ENCODE measurements around the gene MISP. TPM values are rescaled to one million over a fixed set of nuclear protein-coding genes. Genes with fewer than 3 reads are reported as not detected.
"Not testable (repeated sequence)": the region's sequence is repeated elsewhere in the genome, so short reads cannot be mapped to it uniquely, and the experiment has no call there.

Gene MISP
- total RNA-seq, 6 experiments from 2014 or later = 0.05 to 0.07 TPM; not detected in 4

DNA sequence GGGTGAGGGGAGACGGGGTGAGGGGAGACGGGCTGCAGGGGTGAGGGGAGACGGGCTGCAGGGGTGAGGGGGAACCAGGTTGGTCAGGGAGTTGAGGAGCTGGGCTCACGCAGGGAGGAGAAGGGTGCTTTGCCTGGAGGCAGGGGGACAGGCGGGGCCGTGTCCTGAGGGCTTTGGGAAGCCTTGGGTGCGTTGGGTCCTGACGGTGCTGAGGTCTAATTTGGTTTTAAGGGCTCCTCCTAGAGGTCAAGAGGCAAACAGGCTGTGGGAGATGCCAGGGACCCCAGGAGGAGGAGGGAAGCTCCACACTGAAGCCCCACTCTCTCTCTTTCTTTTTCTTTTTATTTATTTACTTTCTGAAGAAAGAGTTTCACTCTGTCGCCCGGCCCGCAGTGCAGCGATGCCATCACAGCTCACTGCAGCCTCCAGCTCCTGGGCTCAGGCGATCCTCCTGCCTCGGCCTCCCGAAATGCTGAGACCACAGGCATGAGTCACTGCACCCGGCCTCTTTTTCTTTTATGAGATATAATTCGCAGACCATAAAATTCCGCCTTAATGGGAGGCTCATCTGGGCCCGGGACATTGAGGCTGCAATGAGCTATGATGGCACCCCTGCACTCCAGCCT lies 9.3 kb upstream of the MISP start:
- H3K27ac Mint-ChIP-seq = no peak overlapping the region
- H3K4me1 Mint-ChIP-seq (ENCODE audit: low read depth) = no peaks in the 10 kb centered on the region
- DNase-seq = no peak
- TF ChIP-seq CTCF (IDR thresholded peaks at IDR 0.05) = no peak; the same call in 1 of the 2 replicates
- no peaks in the 10 kb centered on the region; the same call in none of the 2 replicates for H3K27me3 Mint-ChIP-seq (ENCODE audit: insufficient read depth)
- no peak overlapping the region for H3K4me3 Mint-ChIP-seq
- H3K9me3 Mint-ChIP-seq = peaks cover 24% of the 10 kb centered on the region
- H3K36me3 Mint-ChIP-seq (ENCODE audit: low read depth) = no peaks in the 10 kb centered on the region; the same call in 1 of the 2 replicates

- Mint-ChIP-seq H3K9me3 (peaks cover 24% of the 10 kb centered on the region), H3K27ac (no peak overlapping the region), H3K36me3 (ENCODE audit: low read depth) (no peaks in the 10 kb centered on the region; the same call in 1 of the 2 replicates), H3K27me3 (ENCODE audit: insufficient read depth) (no peaks in the 10 kb centered on the region; the same call in none of the 2 replicates), H3K4me3 (no peak overlapping the region), H3K4me1 (ENCODE audit: low read depth) (no peaks in the 10 kb centered on the region)
- no peak for DNase-seq
- TF ChIP-seq CTCF (IDR thresholded peaks at IDR 0.05) = no peak
Observed at GRCh38 chr19:742540-743075, 8.3 kb upstream of the MISP start.

GRCh38 chr19:743168-743687 lies 7.7 kb upstream of the MISP start:
- Mint-ChIP-seq H3K27ac (no peak overlapping the region), H3K9me3 (peaks cover 24% of the 10 kb centered on the region), H3K4me3 (no peak overlapping the region), H3K27me3 (ENCODE audit: insufficient read depth) (no peaks in the 10 kb centered on the region; the same call in 1 of the 2 replicates), H3K36me3 (ENCODE audit: low read depth) (no peaks in the 10 kb centered on the region; the same call in 1 of the 2 replicates), H3K4me1 (ENCODE audit: low read depth) (no peaks in the 10 kb centered on the region)
- TF ChIP-seq CTCF (IDR thresholded peaks at IDR 0.05) = no peak
- DNase-seq = no peak

DNA sequence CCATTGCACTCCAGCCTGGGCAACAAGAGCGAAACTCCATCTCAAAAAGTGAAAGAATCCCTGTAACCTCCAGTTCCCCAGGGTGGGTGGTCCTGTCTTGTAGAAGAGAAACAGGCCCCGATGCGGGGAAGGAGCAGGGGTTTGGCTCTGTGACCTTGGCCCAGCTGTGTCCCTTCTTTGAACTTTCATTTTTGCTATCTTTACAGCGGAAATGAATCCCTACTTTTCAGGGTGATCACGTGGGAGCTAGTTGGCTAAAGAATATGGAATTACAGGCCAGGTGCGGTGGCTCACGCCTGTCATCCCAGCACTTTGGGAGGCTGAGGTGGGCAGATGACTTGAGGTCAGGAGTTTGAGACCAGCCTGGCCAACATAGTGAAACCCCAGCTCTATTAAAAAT lies 5.8 kb upstream of the MISP start:
- not testable (repeated sequence) for H3K4me3 Mint-ChIP-seq; DNase-seq; H3K36me3 Mint-ChIP-seq (ENCODE audit: low read depth); H3K27ac Mint-ChIP-seq; H3K27me3 Mint-ChIP-seq (ENCODE audit: insufficient read depth); H3K4me1 Mint-ChIP-seq (ENCODE audit: low read depth)
- peaks cover 24% of the 10 kb centered on the region for H3K9me3 Mint-ChIP-seq

DNA sequence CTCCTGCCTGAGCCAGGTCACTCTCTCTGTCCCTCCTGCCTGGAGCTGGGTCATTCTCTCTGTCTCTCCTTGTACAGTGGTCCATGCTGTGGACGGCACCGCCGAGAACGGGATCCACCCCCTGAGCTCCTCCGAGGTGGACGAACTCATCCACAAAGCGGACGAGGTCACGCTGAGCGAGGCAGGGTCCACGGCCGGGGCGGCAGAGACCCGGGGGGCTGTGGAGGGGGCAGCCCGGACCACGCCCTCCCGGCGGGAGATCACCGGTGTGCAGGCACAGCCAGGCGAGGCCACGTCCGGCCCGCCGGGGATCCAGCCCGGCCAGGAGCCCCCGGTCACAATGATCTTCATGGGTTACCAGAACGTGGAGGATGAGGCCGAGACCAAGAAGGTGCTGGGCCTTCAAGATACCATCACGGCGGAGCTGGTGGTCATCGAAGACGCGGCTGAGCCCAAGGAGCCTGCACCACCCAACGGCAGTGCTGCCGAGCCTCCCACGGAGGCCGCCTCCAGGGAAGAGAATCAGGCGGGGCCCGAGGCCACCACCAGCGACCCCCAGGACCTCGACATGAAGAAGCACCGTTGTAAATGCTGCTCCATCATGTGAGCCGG lies 4.6 kb upstream of the MISP start:
- peaks cover under 1% of the 10 kb centered on the region for H3K4me1 Mint-ChIP-seq (ENCODE audit: low read depth)
- no peaks in the 10 kb centered on the region; the same call in 1 of the 2 replicates for H3K36me3 Mint-ChIP-seq (ENCODE audit: low read depth)
- H3K9me3 Mint-ChIP-seq = peaks cover 24% of the 10 kb centered on the region
- H3K27ac Mint-ChIP-seq = no peak overlapping the region
- no peak for DNase-seq
- no peaks in the 10 kb centered on the region for H3K27me3 Mint-ChIP-seq (ENCODE audit: insufficient read depth)
- H3K4me3 Mint-ChIP-seq = no peak overlapping the region
- TF ChIP-seq CTCF (IDR thresholded peaks at IDR 0.05) = no peak

DNA sequence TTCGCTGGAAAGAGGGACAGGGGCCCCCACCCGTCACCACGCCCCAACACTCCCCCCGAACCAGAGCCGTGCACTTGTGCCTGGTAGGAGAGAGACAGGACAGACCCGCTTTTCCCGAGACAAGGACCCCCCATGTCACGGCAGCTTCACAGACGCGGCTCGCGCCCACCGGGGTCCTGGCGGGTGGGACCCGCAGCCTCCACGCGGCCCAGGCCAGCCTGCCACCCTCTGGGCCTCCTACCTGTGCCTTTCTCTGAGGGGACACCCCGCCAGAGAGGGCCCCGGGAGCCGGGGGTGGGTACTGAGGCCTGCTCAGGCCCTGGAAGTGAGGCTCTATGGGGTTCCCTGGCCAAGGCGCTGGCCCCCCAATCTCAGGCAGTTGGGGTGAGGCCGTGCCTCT lies 4.0 kb upstream of the MISP start:
- DNase-seq = no peak
- H3K36me3 Mint-ChIP-seq (ENCODE audit: low read depth) = no peaks in the 10 kb centered on the region; the same call in 1 of the 2 replicates
- H3K4me3 Mint-ChIP-seq = no peak overlapping the region
- no peaks in the 10 kb centered on the region; the same call in 1 of the 2 replicates for H3K27me3 Mint-ChIP-seq (ENCODE audit: insufficient read depth)
- no peak for TF ChIP-seq CTCF (IDR thresholded peaks at IDR 0.05)
- H3K27ac Mint-ChIP-seq = no peak overlapping the region
- peaks cover 24% of the 10 kb centered on the region for H3K9me3 Mint-ChIP-seq
- H3K4me1 Mint-ChIP-seq (ENCODE audit: low read depth) = peaks cover 7% of the 10 kb centered on the region
